ENCODE data around the gene MARS1. TPM values are rescaled to one million over a fixed set of nuclear protein-coding genes. Genes with fewer than 3 reads are reported as not detected.

MARS1 gene
- total and polyA plus RNA-seq, 2 experiments from 2014 or later: 266 to 351 TPM

GRCh38 chr12:57552306-57552651 lies 64.4 kb downstream of the MARS1 start:
- TF ChIP-seq JUNB (IDR thresholded peaks at IDR 0.05; ENCODE audit: unreplicated experiment): no peak
- TF ChIP-seq, protein P1, sequence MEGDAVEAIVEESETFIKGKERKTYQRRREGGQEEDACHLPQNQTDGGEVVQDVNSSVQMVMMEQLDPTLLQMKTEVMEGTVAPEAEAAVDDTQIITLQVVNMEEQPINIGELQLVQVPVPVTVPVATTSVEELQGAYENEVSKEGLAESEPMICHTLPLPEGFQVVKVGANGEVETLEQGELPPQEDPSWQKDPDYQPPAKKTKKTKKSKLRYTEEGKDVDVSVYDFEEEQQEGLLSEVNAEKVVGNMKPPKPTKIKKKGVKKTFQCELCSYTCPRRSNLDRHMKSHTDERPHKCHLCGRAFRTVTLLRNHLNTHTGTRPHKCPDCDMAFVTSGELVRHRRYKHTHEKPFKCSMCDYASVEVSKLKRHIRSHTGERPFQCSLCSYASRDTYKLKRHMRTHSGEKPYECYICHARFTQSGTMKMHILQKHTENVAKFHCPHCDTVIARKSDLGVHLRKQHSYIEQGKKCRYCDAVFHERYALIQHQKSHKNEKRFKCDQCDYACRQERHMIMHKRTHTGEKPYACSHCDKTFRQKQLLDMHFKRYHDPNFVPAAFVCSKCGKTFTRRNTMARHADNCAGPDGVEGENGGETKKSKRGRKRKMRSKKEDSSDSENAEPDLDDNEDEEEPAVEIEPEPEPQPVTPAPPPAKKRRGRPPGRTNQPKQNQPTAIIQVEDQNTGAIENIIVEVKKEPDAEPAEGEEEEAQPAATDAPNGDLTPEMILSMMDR (conservative IDR thresholded peaks at IDR 0.05; ENCODE audit: low read depth in 2 of 2): no peak
- TF ChIP-seq REST (IDR thresholded peaks at IDR 0.05; ENCODE audit: unreplicated experiment): no peak
- TF ChIP-seq ZNF114 (CRISPR knock-in tag; IDR thresholded peaks at IDR 0.05): no peak
- no peak for TF ChIP-seq STAT1 (IDR thresholded peaks at IDR 0.05; ENCODE audit: unreplicated experiment)
- no peak for TF ChIP-seq CREB1 (CRISPR knock-in tag; IDR thresholded peaks at IDR 0.05; ENCODE audit: low read depth)
- TF ChIP-seq ZNF331 (CRISPR knock-in tag; IDR thresholded peaks at IDR 0.05; ENCODE audit: low read depth): no peak
- no peak for TF ChIP-seq ZNF462 (CRISPR knock-in tag; IDR thresholded peaks at IDR 0.05)
- no peak for TF ChIP-seq ETS1 (IDR thresholded peaks at IDR 0.05)
- no peak for TF ChIP-seq NANOG (IDR thresholded peaks at IDR 0.05; ENCODE audit: borderline replicate concordance)
- no peak for TF ChIP-seq EZH2phosphoT487 (IDR thresholded peaks at IDR 0.05; ENCODE audit: unreplicated experiment)
- no peak for TF ChIP-seq EZH2 (IDR thresholded peaks at IDR 0.05; ENCODE audit: low read depth, unreplicated experiment)
- no peak for TF ChIP-seq POLR2AphosphoS5 (IDR thresholded peaks at IDR 0.05; ENCODE audit: low read depth)
- Mint-ChIP-seq H3K9me3 (no peaks in the 10 kb centered on the region), H3K27ac (no peak overlapping the region), H3K36me3 (ENCODE audit: low read depth) (no peaks in the 10 kb centered on the region; the same call in 2 of the 3 replicates), H3K4me1 (peaks cover 58% of the 10 kb centered on the region), H3K4me3 (peak overlapping the region; percentile 5; the same call in 1 of the 3 replicates), H3K27me3 (ENCODE audit: insufficient read depth, low read depth, poor library complexity) (peaks cover 9% of the 10 kb centered on the region)
- ATAC-seq (no peak), DNase-seq (ENCODE audit: low spot score) (no peak)
- Histone ChIP-seq H3K27me3 (ENCODE audit: insufficient read depth) (peaks cover 14% of the 10 kb centered on the region), H3K27ac (ENCODE audit: low read depth) (0 out of 2 replicates have a peak overlapping the region, but pooled peaks have one; percentile 9), H3K4me2 (peak overlapping the region; percentile 27; the same call in 1 of the 2 replicates), H3K9me2 (ENCODE audit: insufficient read depth) (no peaks in the 10 kb centered on the region), H3K4me1 (ENCODE audit: insufficient read depth) (peaks cover 38% of the 10 kb centered on the region), H3F3A (replicated peaks; ENCODE audit: low read depth) (peaks cover 12% of the 10 kb centered on the region), H4K20me1 (replicated peaks; ENCODE audit: insufficient read depth) (peaks cover 15% of the 10 kb centered on the region), H3K79me2 (replicated peaks; ENCODE audit: insufficient read depth) (peaks cover 33% of the 10 kb centered on the region), H3K36me3 (ENCODE audit: insufficient read depth) (no peaks in the 10 kb centered on the region), H2AFZ (no peak overlapping the region), H3K4me3 (no peak overlapping the region)

Data from GM23338 (cell line).